DMS 273 (cell line): ENCODE data around the gene TCEAL1.
"Not testable (repeated sequence)": the region's sequence is repeated elsewhere in the genome, so short reads cannot be mapped to it uniquely, and the experiment has no call there.

Source experiments
- DNase-seq: peaks from one replicate; lab custom pipeline; 2025; ENCODE audit not compliant: unreplicated experiment; lab: John Stamatoyannopoulos, UW

The TCEAL1 gene, protein sequence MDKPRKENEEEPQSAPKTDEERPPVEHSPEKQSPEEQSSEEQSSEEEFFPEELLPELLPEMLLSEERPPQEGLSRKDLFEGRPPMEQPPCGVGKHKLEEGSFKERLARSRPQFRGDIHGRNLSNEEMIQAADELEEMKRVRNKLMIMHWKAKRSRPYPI

DNA sequence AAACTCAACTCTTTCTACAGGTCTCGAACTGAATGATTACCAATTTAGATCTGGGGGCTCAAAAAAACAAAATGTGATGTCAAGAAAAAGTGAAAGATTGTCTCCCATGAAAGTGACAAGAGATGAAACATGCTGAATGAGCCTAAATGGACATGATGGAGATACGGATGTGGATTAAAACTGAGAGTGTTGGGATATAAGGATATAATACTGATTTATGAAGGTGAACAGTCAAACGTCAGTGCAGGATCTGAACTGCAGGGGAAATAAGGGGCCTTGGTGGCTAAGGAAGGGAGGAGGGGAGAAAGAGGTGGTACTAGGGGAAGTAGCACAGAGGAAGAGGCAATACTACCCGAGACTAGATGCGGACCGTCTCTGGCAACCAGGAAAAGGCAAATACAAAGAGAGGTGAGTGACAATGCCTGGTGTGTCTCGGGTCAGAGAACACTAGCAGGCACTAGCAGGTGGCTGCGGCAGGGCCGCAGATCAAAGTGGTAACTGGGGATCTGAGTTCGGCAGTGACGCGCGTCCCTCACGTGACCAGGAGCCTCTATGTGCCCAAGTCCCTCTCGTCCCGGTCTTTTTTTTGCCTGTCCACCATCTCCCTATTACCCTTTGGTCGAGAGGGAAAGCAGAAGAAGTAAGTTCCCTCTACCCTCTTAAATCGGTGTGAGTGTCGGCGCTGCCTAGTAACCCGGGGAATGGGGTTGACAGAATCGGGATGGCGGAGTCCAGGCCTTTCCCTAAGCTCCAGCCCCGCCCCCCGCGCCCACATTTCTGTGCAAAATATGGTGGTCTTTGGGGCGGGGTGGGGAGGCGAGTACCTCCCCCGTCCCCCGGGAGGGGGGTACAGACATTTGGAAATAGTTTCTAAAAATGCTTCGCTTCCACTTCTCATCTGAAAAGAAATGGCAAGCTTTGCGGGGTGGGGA is at the start of gene TCEAL1:
Gene TCEAL1 (plus strand): TSS at position 590 of the 932 bp plus-strand sequence. CDS start 942 bp downstream, outside the sequence.
- peak; percentile 82 for DNase-seq

DNA sequence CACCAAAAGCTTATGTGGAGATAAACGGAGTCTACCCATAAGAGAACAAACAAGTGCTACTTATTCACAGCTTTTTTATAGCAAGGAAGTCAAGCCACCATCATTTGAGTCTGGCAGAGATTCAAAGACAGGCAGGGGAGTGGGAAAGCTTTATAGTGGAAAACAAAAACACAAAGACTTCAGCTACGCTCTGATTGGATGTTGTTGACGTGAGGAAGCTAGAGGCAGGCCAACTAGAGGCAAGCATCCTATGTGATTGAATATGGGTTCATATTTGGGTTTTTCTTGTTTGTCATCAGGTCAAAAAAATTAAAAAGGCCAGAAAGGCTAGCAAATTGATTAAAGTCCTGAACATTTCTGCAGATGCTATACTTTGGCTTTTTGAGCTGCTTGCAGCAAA is 44.2 kb upstream of the TCEAL1 start:
- peak; percentile 39 for DNase-seq

DNA sequence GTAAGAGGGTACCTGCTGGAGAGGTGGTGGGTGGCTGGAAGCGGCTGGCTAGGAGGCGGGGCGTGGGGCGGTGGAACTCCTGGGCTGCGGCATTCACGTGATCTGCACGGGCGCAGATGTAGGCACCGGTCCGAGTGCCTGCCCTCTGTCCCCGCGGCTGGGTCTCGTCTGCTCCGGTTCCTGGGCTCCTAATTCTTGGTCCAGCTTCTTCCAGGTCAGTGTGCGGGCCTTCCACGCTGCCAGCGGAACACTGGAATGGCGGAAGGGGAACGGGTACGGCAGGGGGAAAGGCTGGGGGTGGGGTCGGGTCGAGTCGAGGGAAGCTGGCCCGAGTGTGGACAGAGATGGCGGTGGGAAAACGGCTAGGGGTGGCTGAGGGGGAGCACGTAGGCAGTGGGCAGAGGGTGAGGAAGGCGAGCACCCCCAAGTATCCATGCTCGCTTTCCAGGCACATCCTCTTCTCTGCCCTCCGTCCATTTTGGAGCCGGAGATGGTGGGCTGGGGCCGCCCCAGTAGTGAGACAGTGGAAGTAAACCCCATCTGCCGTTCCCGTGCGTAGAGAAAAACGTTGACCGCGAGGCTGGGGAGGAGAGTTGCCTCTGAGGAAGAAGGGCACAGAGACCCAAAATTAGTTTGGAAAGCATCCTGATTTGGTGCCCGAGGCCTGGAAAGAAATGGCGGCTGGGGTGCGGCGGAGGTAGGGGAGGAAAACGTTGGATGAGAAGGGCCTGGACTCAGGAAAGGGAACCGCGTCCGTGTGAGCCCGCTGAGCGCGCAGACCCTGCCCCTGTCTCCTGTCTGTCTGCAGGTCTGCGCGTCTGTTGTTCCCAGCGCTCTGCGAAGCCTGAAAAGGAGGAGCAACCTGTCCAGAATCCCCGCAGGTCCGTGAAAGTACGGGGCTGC is 43.1 kb upstream of the TCEAL1 start, which contains the start of gene TCEAL4:
Gene TCEAL4 (plus strand): TSS at position 105 of the 903 bp plus-strand sequence. CDS start 1,161 bp downstream, outside the sequence.
- DNase-seq: peak; percentile 71

DNA sequence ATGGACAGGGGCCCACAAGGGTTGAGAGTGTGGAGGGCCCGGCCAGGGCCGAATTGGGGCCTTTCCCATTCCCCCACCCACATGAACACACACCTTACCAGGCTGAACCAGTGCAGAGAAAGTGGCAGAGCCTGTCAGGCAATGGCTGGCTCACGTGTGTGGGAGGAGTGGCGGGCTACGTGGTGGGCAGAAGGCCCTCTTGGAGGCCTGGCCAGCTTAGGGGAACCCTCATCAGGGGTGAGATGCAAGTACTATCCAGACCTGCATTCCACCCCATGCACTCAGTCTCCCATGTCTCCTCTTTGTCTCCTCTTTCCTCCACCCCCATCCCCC is 42.5 kb upstream of the TCEAL1 start:
- peak; percentile 29 for DNase-seq

DNA sequence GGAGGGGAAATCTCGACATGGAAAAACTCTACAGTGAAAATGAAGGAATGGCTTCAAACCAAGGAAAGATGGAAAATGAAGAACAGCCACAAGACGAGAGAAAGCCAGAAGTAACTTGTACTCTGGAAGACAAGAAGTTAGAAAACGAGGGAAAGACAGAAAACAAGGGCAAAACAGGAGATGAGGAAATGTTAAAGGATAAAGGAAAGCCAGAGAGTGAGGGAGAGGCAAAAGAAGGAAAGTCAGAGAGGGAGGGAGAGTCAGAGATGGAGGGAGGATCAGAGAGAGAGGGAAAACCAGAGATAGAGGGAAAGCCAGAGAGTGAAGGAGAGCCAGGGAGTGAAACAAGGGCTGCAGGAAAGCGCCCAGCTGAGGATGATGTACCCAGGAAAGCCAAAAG is 42.1 kb upstream of the TCEAL1 start:
- DNase-seq: no peak

DNA sequence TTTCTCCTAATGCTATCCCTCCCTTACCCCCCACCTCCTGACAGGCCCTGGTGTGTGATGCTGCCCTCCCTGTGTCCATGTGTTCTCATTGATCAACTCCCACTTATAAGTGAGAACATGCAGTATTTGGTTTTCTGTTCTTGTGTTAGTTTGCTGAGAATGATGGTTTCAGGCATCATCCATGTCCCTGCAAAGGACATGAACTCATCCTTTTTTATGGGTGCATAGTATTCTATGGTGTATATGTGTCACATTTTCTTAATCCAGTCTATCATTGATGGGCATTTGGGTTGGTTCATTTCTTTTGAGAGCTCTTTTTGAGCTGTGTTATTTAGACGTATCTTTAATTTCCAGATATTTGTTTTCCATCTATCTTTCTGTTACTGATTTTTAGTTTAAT is 36.5 kb upstream of the TCEAL1 start:
- not testable (repeated sequence) for DNase-seq

DNA sequence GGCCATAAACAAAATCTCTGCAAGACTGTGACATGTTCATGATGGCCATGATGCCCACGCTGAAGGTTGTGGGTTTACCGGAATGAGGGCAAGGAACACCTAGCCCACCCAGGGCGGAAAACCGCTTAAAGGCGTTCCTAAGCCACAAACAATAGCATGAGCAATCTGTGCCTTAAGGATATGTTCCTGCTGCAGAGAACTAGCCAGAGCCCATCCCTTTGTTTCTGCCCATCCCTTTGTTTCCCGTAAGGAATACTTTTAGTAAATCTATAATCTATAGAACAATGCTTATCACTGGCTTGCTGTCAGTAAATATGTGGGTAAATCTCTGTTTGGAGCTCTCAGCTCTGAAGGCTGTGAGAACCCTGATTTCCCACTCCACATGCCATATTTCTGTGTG is 33.6 kb upstream of the TCEAL1 start:
- not testable (repeated sequence) for DNase-seq

DNA sequence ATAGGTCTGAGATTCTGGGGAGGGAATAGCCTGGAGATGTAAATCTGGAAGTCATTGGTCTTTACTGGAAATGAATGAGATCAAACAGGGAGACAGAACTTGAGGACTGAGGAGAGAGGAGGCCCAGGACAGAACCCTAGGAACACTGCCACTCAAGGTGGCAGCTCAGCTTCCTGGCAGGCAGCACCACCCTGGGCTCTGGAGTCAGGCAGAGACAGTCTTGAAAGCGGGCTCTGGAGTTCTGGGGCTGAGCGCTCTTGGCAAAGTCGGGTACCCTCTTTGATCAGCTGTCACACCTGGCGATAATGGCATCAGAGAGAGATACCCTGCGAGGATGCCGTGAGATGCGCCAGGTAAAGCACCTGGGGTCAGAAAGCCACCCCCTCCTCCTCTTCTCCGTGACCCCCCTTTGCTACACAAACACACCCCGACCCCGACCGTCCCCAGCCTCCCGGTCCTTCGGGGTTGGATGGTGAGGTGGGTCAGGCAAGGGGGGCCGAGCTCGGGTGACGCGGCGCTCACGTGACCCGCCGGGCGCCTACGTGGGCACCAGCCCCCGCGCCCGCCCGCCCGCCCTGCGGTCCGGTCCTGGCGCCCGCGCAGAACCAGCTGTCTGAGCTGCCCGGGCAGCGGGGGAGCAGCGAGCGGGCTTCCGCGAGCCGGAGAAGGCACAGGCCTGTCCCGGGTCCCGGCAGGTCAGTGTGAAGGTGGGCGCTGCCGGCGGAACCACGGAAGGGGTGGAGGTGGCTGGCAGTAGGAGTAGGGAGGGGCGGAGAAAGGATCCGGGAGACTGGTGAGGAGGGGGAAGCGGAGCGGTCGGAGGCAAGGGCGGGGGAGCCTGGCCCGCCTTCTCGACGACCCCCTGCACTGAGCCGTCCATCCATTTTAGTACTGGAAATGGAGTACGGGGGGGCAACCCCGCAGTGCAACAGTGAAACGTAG is 21.1 kb upstream of the TCEAL1 start, which contains the start of gene TCEAL3:
Gene TCEAL3 (plus strand): TSS at position 600 of the 942 bp plus-strand sequence. CDS start 1,102 bp downstream, outside the sequence.
- peak; percentile 66 for DNase-seq

DNA sequence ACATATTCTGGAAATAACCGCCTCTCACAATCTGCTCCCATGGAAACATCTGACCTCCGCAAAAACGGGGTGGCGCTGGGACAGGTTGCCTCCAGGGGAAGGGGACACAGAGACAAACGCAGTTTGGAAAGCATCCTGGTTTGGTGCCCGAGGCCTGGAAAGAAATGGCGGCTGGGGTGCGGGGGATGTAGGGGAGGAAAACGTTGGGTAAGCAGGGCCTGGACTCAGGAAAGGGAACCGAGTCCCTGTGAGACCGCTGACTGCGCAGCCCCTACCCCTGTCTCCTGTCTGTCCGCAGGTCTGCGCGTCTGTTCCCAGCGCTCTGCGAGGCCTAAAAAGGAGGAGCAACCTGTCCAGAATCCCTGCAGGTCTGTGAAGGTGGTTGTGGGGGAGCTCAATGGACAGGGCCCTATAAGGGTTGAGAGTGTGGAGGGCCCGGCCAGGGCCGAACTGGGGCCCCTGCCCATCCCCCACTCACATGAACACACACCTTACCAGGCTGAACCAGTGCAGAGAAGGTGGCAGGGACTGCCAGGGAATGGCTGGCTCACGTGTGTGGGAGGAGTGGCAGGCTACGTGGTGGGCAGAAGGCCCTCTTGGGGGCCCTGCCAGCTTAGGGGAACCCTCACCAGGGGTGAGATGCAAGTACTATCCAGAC is 20.3 kb upstream of the TCEAL1 start:
- no peak for DNase-seq

DNA sequence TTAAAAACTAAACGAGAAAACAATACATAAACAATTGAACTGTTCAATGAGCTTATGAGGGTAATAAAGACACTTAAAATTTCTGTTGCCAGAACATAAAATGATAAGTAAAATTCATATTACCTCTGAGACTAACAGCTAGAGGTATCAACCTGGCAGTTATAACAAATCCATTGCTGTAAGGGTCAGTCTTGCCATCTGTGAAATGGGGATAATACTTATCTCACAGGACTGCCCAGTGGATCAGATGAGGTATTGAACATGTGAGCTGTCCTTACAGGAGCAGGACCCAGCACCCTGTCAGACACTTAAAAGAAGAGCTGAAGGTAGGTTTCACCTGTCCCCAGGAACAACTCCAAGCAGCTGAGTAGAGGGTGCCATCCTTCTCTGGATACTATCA is 18.5 kb upstream of the TCEAL1 start:
- DNase-seq: no peak

DNA sequence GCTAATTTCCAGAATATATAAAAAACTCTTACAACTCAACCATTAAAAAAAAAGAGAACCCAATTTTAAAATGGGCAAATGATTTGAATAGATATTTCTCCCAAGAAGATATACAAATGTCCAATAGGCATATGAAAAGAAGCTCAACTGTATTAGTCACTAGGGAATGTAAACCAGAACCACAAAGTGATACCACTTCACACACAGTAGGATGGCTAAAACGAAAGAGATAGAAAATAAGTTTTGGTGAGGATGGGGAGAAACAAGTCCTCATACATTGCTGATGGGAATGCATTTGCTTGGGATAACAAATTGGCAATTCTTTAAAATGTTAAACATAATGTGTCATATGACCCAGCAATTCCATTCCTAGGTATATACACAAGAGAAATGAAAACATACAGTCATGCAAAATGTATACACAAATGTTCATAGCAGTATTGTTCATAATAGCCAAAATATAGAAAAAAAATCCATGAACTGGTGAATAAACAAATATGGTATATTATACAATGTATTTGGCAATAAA is 15.3 kb upstream of the TCEAL1 start:
- no peak for DNase-seq

DNA sequence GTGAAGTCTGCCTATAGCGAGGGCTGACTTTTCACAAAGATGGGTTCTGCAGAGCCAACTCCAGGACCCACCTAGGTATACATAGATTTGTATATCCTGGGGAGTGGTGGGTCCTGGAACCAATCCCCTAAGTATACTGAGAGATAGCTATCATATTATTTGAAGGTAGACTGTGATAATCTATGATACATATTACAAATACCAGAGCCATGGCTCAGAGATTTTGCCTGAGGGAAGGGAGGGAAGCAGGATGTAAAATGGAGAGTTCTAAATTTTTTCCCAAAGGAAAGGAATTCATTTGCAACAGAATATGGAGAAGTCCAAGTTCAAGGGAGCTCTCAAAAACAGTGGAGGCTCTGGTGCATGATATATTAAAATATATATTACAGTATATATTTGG is 13.8 kb upstream of the TCEAL1 start:
- DNase-seq: no peak

DNA sequence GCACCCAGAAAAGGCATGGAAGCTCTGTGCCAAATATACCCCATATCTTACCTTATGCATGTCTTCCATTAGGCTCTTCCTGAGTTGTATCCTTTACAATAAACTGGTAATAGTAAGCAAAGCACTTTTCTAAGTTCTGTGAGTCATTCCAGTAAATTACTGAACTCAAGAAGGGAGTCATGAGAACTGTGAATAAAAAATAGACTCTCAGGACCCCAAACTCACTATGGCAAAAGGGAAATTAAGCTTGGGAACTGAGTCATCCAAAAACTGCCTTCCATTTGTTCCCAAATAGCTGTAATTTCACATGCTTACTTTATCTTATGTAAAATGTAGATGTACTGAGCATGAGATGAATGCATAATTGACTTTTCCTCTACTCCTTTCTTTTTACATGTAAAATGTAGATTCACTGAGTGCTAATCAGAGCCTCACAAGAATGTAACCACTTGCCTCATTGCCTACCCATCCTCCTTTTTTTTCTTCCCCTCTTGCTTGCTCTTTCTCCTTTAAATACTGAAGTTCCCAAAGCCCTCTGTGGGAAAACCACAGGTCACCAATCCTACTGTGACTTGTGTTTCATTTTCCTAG is 12.9 kb upstream of the TCEAL1 start:
- DNase-seq: no peak

DNA sequence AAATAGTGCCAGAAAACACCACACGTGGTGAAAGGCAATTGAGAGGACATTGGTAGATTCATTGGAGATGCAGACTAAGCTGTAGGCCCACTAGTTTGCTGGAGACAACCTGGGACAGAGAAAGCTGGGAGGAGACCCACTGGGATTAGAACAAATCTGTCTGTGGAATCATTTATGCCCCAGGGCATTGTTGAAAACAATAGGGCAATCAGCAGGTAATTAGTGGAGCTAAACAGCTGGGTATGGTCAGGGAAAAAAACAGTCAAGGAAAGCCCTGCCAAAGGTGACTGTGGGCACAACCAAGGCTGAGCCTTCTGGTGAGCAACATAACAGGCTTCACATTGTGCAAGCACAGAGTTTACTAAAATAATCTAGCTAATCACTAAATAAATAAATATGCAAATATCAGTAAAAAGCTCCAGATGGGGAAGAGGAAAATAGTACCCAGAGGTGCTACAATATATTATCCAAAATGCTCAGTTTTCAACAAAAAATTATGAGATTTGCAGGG is 12.0 kb upstream of the TCEAL1 start:
- no peak for DNase-seq

DNA sequence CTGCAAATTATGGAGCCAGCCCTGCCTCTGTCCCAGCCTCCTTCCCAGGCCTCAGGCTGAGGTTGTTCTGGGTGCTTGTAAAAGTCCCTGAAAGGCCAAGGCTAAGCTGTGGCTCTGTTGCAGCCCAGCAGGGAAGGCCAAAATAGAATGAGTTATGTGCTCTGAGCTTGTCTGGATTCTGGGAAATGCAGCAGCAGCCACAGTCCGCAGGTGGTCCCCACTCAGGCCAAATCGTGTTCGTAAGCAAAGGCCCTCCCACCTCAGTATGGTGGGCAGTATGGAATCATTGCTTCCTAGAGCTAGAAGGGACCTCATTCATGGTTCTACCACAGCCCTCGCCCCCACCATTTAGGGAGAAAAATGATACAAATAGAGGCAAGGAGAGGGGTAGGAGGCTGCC is 4.7 kb upstream of the TCEAL1 start:
- no peak for DNase-seq

DNA sequence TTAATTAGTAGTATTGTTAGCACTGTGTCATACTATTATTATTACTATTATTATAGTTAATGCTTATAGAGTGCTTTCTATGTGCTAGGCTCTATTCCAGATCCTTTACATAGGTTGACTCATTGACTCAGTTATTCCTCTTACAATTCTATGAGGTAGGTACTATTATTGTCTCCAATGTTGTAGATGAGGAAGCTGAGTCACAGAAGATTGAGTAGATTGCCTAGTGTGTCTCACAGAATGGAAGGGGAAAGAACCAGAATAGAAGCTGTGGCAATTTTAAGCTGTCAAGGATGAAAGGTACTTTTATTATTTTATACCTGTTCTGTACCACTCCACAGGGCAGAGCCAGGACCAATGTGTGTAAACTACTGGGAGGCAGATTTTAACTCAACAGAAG is 1.9 kb upstream of the TCEAL1 start:
- no peak for DNase-seq

DNA sequence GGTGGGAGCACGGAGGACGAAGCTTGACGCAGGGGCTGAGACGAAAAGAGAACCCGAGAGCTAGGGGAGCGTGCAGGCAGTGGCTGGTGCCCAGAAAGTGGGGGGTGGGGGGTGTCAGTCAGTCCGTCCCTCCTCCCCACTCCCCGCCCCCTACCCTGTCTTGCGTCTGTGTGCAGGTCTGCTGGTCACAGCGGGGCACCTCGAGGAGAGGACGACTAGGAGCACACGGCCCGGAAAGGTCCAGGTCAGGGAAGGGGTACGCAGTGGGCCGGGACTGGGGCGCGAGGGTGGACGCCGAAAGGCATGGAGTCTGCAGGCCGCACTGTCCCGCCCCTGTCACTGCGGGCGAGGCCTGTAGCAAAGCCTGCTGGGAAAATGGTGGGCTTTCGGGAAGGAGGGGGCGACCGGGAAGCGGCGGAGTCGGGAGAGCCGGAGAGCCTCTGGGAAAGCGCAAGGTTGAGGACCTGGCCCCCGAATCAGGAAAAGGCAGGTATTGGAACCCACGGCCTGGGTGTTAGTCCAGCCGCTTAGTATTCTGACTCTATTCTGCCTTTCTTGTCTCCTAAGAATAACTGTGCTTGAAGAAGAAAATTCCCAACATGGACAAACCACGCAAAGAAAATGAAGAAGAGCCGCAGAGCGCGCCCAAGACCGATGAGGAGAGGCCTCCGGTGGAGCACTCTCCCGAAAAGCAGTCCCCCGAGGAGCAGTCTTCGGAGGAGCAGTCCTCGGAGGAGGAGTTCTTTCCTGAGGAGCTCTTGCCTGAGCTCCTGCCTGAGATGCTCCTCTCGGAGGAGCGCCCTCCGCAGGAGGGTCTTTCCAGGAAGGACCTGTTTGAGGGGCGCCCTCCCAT is 769 bp downstream of the TCEAL1 start:
- peak; percentile 80 for DNase-seq

DNA sequence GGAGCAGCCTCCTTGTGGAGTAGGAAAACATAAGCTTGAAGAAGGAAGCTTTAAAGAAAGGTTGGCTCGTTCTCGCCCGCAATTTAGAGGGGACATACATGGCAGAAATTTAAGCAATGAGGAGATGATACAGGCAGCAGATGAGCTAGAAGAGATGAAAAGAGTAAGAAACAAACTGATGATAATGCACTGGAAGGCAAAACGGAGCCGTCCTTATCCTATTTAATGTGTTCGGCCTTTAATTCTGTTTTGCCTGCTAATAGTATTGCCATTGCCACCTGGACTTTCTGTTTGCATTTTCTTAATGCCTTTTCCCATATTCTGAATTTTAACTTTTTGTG is 1.4 kb downstream of the TCEAL1 start:
- no peak for DNase-seq
